ENCODE results near the gene ELL.

DNA sequence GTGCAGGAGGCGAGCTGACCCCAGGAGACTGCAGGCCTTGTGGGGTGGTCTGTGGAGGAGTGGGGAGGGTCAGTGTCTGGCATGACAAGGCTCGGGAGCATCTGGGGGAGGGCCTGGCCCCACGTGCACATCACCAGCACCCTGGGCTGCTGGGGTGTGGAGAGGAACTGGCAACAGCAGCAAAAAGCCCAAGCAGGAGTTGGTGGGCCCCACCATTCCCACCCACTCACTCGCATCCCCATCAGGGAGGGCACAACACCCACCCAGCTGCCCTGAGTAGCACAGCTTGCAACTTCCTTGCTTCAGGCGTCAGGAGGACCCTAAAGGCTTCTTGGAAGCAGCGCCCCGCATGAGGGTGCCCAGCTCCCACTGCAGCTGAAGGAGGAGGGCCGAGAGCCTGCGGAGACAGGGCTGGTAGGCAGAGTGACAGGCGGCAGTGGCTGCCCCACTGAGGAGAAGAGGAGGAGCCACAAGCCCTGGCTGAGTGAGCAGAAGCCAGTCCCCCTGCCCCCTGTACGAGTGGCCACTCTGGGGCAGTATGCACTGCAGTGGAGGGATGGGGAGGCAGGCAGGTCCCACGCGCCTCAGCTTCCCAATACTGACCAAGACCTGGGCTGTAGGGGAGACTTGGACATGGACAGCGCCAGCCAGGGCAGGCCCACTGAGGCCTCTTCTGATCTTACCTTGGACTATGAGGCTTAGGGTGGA is 26.5 kb downstream of the ELL start:
- TF ChIP-seq, protein P1, sequence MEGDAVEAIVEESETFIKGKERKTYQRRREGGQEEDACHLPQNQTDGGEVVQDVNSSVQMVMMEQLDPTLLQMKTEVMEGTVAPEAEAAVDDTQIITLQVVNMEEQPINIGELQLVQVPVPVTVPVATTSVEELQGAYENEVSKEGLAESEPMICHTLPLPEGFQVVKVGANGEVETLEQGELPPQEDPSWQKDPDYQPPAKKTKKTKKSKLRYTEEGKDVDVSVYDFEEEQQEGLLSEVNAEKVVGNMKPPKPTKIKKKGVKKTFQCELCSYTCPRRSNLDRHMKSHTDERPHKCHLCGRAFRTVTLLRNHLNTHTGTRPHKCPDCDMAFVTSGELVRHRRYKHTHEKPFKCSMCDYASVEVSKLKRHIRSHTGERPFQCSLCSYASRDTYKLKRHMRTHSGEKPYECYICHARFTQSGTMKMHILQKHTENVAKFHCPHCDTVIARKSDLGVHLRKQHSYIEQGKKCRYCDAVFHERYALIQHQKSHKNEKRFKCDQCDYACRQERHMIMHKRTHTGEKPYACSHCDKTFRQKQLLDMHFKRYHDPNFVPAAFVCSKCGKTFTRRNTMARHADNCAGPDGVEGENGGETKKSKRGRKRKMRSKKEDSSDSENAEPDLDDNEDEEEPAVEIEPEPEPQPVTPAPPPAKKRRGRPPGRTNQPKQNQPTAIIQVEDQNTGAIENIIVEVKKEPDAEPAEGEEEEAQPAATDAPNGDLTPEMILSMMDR (IDR thresholded peaks at IDR 0.05 in 4 of 5, conservative IDR thresholded peaks at IDR 0.05 in 1 of 5), result no peak
- TF ChIP-seq POLR2A (IDR thresholded peaks at IDR 0.05), result no peak
